HG03060 (cell line): ENCODE results near the gene ACACA.
"Not testable (repeated sequence)": the region's sequence is repeated elsewhere in the genome, so short reads cannot be mapped to it uniquely, and the experiment has no call there.

Source experiments
- ATAC-seq: cut with Tn5 transposase; IDR thresholded peaks from one replicate; pipeline ENCODE4 v1.9.1; 2021; ENCODE audit warnings: low read depth, moderate number of reproducible peaks; ENCODE audit not compliant: unreplicated experiment

Gene ACACA

GRCh38 chr17:37143558-37143957, 263.1 kb downstream of the ACACA start:
- ATAC-seq, result not testable (repeated sequence)

- ATAC-seq, result no peak
Measured at GRCh38 chr17:37142294-37142896, 264.2 kb downstream of the ACACA start.

GRCh38 chr17:37138571-37139120, 268.0 kb downstream of the ACACA start:
- no peak for ATAC-seq

DNA sequence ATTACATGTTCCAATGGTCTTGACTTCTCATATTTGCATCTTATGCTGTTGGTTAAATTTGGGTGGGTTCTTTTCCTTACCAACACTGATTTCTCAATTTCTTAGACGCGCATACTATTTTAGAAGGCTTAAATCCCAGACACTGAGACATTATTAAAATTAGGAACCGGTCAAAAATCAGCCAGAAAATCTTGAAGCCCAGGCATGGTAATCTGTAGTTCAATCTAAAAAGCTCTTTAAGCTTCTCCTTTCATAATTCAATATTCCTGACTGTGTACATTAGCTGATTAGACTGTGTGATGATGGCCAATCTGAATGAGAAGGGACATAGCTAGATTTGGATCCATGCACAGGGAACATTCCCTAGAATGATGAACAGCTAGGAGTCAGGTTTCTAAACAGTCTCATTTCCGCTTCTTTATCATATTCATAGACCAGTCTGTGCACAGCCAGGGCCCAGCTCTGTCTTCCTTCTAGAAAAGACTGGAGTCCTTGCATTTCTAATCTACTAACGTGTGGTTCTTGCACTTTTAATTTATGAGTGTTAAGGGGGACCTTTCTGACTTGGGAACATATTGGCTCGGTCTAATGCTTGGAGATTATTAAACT, 268.6 kb downstream of the ACACA start:
- ATAC-seq, result no peak

DNA sequence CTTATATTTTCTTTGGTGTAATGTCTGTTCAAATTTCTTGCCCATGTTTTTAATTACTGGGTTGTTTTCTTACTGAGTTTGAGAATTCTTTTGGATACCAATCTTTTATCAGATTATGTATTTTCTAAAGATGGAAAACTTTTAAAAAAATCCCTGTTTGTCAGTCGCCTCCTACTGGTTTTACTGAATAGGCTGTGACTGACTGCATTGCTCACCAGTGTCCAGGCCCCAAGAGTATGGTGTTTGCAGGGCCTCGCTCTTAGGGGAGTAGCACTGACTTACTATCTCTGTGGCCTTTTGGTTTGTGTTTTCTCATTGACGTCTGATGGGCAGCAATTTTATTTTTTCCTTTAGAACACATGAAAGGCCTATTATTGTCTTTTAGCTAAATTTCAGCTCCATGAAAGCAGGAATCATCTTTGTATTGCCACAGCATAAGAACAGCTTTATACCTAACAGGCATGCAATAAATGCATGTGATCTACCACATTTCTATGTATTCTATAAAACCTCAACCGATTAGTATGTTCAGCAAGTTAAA, 269.5 kb downstream of the ACACA start:
- ATAC-seq, result no peak

DNA sequence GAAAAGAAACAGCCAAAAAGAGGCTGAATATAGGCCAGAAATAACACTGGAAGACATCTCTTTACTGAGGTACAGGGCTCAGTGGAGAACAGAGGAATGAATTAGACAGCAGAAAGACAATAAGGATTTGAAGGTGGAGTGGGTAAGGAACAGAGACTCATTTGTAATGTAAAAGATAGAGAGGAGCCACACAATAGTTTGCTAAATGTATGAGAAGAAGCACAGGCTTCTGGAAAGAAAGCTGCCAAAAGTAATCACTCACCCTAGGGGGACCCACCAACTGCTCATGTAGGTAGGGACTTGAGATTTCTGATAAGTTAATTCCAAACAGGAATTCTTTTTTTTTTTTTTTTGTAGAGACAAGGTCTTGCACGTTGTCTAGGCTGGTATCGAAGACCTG, 271.1 kb downstream of the ACACA start:
- no peak for ATAC-seq

DNA sequence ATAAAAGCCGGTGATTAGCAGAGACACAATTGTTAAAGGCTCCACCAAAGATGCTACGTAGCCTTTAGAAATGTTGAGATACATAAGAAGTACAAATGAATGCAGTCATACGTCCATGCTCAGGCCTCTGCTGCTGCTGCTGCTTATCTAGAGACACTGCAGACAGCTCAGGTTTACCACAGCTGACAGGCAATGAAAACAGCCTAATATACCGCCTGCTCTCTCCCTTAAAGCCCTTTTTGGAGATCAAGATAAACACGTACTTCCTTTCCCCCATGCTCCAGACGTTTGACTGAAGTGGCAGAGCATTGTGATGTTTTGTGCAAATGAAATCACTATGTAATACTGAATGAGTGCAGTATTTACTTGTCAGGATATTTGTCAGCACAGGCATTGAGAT, 272.6 kb downstream of the ACACA start:
- no peak for ATAC-seq

GRCh38 chr17:37133136-37133535, 273.5 kb downstream of the ACACA start:
- ATAC-seq, result no peak

GRCh38 chr17:37131669-37132611, 274.7 kb downstream of the ACACA start:
- ATAC-seq, result no peak

DNA sequence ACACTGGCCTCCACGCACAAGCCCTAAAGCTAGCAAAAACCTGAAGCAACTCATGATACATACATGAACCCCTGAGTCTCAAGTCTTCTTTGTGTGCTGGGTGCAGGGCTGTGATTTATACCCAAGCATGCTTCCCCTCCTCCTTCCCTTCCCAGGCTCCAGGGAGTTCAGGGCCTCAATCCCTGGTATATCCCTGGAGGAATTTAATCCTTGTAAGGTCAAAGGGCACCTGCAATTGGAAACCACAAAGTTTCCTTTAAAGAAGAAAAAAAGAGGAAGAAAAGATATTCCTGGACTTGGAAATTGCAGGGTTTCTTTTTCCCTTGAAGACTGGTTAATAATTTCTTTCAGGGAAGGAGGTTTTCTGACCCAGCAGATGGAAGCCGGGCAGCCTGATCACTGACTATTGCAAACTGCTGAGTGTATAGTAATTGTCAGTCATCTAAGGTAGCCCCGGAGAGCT, 275.6 kb downstream of the ACACA start:
- no peak for ATAC-seq

DNA sequence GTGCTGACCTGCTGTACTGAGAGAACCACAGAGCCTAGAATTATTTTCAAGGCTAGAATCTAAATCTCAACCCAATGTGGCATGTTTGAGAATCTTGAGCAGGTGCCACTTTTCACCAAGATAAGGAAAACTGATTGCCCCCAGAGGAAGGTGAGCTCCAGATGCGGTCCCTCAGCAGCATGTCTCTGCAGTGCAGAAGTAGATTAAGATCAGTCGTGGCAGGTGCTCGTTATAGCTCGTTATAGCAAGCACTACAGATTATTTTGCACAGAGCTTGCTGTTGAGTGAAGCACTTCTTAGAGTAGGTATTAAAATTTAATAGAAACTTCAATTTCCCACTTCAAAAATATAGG, 281.8 kb downstream of the ACACA start:
- no peak for ATAC-seq

DNA sequence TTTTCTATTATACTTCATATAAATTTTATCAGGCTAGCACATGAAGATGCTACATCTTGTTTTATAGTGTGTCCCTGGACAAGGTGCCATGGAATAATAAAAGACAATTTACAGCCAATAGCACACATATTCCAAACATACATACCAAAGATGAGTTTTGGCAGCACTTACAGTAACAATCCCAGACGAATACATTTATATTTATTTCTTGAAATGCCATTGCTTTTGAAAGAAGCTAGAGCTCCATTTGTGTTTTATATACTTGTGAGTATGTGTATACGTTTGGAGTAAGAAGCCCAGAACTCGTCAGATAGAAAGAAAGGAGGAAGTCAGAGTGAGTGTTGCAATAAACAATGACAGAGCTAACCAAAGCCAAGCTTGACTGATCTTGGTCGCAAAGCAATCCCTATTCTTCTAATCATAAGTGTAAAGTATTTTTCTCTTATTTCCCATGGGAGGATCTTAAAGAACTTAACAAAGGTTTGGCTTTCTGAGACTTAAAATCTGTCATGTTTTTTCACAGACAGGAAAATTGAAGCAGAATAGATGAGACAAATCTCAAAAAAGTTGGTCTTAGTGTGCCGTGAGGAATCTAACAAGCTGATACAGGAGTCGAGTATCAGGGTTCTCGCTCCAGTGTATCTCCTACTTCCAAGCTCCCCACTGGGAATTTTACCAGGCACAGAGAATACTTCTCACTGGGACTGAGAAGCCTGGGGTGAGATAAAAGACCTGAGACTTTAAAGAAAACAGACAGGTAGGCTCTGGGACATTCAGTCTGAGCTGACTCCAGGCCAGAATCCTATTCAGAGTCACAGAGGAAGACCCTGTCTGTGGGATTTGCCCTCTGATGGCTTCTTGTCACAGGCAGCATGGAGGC, 282.5 kb downstream of the ACACA start:
- no peak for ATAC-seq

- no peak for ATAC-seq
Measured at GRCh38 chr17:37123386-37123785, 283.2 kb downstream of the ACACA start.

DNA sequence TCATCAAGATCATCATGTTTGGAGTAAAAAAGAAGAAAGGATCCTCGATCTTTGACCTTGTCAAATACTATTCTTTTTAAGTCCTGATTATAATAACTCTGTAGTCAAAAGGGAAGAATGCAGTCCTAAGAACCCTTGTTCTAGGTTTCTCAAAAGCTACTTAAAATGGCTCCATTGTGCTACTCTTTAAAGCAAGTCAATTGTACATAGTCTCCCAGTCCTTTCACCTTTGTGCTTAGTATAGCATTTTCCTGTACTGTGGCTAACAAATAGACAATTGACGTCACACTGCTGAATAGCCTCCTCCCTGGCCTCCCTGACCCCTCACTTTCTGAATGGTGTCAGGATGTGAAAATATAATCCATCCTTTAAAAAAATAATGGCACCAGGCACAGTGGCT, 285.0 kb downstream of the ACACA start:
- no peak for ATAC-seq

DNA sequence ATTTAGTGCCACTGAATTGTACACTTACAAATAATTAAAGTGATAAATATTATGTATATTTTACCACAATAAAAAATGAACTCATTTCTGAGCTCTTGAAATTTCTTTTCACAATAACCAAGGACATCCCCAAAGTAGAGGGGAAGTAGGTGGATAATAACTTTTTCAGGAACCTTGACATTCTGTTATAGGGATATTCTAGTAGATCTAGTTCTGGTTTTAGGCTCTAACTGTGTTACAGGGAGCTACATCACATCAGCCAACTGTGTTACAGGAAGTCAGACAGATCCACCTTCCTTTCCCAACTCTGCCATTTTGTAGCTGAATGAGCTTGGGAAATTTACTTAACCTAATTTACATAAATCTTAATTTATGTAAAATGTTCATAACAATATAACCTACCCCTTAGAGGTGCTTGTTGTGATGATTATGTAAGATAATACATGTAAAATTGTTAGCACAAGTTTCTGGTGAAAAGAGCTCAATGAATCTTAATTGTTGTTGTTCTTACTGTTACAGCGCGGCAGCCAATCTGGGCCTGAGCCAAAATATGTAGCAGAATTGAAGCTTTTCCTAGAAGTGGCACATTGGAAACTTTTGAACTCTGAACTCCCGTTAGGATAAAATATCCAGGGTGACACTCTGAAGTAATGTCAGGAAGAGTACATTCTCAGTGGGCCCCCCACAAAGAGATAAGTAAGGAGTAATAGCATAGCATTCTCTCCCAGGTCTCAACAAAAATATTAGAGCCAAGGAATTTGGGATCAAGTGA, 288.1 kb downstream of the ACACA start:
- ATAC-seq, result no peak

GRCh38 chr17:37117373-37118142, 289.1 kb downstream of the ACACA start:
- ATAC-seq, result no peak

DNA sequence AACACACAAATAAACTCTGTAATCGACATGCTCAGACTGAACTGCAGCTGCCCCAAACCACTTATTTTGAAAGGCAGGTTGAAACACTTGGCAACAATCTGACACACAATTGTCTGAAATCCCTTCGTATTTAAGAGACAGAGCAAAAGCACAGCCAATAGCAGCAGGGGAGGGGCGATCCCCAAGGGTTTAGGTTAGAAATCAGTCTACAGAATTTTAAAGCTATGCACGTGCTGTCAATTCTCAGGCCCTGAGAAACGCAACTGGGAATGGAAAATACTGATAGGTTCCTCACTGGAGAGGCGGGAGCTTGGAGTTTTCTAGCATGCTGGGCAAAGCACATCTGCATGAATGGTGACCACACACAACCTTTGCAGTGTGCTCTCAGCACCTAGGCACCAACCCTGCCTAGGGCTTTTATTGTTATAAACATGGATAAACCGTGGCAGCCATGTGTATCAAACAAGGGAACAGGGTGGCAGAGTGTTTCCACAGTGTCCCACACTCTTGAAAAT, 289.9 kb downstream of the ACACA start:
- ATAC-seq, result no peak

GRCh38 chr17:37111329-37111728, 295.3 kb downstream of the ACACA start:
- ATAC-seq, result no peak
